Spinal cord (tissue), 10 donors: ENCODE results near the gene VPS26B. TPM values are rescaled to one million over a fixed set of nuclear protein-coding genes. Genes with fewer than 3 reads are reported as not detected.

Experiments used
- DNase-seq, 6 donors: peaks; one replicate each; pipeline versions ENCODE4 v3.0.0 to v3.0.0-alpha.2; 2013 to 2015; ENCODE audit warnings: low spot score in 6 of 6, low read depth in 4 of 6
- H3K27ac ChIP-seq: one replicate; pipeline ENCODE4 v1.5.1; 2013; ENCODE audit warnings: low read depth, low read length, control low read depth
- H3K27me3 ChIP-seq: one replicate; pipeline ENCODE4 v1.6.1; 2013; ENCODE audit warnings: low read length; ENCODE audit not compliant: control insufficient read depth, insufficient read depth
- H3K36me3 ChIP-seq: one replicate; pipeline ENCODE4 v1.6.1; 2013; ENCODE audit warnings: low read length; ENCODE audit not compliant: control insufficient read depth, insufficient read depth
- H3K4me1 ChIP-seq: one replicate; pipeline ENCODE4 v1.6.1; 2013; ENCODE audit warnings: low read length; ENCODE audit not compliant: control insufficient read depth, insufficient read depth
- H3K4me3 ChIP-seq: one replicate; pipeline ENCODE4 v1.5.1; 2013; ENCODE audit warnings: low read depth, low read length, control low read depth
- H3K9me3 ChIP-seq: one replicate; pipeline ENCODE4 v1.6.1; 2013; ENCODE audit warnings: low read length; ENCODE audit not compliant: control insufficient read depth, insufficient read depth
- WGBS: methylation state at CpG from one replicate; pipeline ENCODE4 v1.1.5; 2013; ENCODE audit warnings: missing lambda C conversion rate; ENCODE audit not compliant: insufficient coverage; 5-methylcytosine and 5-hydroxymethylcytosine counted together
- polyA plus RNA-seq, 2 donors: library from polyadenylated mRNA; unstranded; fragments of 120-200 nt; gene quantifications; one replicate each; pipeline ENCODE4 v1.2.1, GENCODE V29; 2013; ENCODE audit not compliant: insufficient read length in 2 of 2
- total RNA-seq, 2 donors: library from RNA; depleted of rRNA in 1 of 2; stranded (reverse); fragments of 120-200 nt in 1 of 2; fragments of >200 nt in 1 of 2; gene quantifications; one replicate each; pipeline versions ENCODE4 v1.2.3 to v1.2.4, GENCODE V29; 2013 to 2014
- donor health status: healthy.

Gene VPS26B
- total and polyA plus RNA-seq, 4 donors = 51.0 to 109 (median 76.9) TPM

- no peaks in the 10 kb centered on the region for H3K4me1 ChIP-seq
- H3K4me3 ChIP-seq = no peak overlapping the region
- no peak for DNase-seq
- no peaks in the 10 kb centered on the region for H3K9me3 ChIP-seq
- WGBS = 96% methylated on average over 5 of the region's 5 CpGs
- H3K27ac ChIP-seq = no peak overlapping the region
- H3K36me3 ChIP-seq = peaks cover 20% of the 10 kb centered on the region
- H3K27me3 ChIP-seq = peaks cover 2% of the 10 kb centered on the region
Observed at GRCh38 chr11:134266440-134266839, 42.0 kb downstream of the VPS26B start.

DNA sequence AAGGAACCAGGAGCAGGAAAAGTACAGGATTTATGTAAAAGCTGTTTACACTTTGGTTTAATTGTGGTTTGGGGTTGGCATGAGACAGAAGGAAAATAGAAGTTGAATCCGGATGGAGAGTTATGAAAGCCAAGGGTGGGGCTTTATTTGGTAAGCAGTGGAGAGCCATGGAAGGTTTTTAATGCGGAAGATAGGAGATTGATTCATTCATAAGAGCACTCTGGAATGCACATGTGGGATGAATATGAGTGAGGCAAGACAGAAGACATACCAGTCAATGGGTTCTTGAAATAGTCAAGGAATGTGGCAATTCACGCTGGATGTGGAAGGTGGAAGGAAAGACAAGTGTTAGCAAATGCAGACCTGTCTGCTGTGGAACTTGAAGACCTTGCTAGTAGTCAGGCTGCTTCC, 42.4 kb downstream of the VPS26B start:
- no peaks in the 10 kb centered on the region for H3K9me3 ChIP-seq
- H3K4me3 ChIP-seq = no peak overlapping the region
- H3K36me3 ChIP-seq = peaks cover 16% of the 10 kb centered on the region
- H3K27me3 ChIP-seq = peaks cover 6% of the 10 kb centered on the region
- no peak for DNase-seq
- WGBS = 91% methylated on average over 3 of the region's 3 CpGs
- no peak overlapping the region for H3K27ac ChIP-seq
- H3K4me1 ChIP-seq = no peaks in the 10 kb centered on the region

DNA sequence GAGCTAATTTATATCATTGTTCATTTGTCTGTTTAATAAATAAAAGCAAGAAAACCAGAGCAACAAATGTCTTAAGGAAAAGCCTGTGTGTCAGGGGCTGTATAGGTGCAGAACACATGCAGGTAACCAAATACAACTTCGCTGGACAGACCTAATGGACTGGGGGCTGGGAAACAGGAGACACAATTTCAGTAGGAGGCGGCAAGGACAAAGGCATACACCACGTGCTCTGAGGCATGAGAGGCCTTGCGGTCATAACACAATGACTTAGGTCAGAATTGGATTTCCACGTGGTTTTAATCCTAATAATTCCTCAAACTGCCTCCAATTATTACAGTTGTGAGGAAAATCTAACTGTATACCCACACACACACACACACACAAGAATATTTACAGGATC, 43.0 kb downstream of the VPS26B start:
- no peak for DNase-seq
- no peak overlapping the region for H3K27ac ChIP-seq
- no peaks in the 10 kb centered on the region for H3K4me1 ChIP-seq
- peaks cover 10% of the 10 kb centered on the region for H3K36me3 ChIP-seq
- H3K9me3 ChIP-seq = no peaks in the 10 kb centered on the region
- H3K4me3 ChIP-seq = no peak overlapping the region
- WGBS = 46% methylated on average over 4 of the region's 5 CpGs
- H3K27me3 ChIP-seq = peaks cover 11% of the 10 kb centered on the region

DNA sequence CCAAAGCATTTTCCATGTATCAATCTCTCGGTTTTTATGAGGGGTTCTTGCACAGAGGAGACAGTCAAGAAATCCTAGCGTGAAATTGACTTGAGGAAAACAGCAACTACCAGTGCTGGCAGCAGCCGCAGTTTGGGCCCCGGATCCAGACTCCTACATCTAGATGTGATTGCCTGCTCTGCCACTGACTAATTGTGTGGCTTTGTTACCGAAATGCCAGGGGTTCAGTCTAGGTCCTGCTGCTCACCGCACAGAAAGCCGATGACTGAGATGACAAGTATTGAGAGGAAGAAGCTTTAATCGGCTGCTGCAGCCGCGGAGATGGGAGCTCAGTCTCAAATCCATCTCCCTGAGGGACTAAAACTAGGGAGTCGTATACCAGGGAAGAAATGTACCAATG, 43.5 kb downstream of the VPS26B start:
- DNase-seq = peak in 1 of 6 donors; percentile 35
- Histone ChIP-seq H3K36me3 (peaks cover 7% of the 10 kb centered on the region), H3K4me3 (no peak overlapping the region), H3K9me3 (no peaks in the 10 kb centered on the region), H3K27ac (no peak overlapping the region), H3K4me1 (no peaks in the 10 kb centered on the region), H3K27me3 (peaks cover 16% of the 10 kb centered on the region)
- 69% methylated on average over 8 of the region's 11 CpGs for WGBS

DNA sequence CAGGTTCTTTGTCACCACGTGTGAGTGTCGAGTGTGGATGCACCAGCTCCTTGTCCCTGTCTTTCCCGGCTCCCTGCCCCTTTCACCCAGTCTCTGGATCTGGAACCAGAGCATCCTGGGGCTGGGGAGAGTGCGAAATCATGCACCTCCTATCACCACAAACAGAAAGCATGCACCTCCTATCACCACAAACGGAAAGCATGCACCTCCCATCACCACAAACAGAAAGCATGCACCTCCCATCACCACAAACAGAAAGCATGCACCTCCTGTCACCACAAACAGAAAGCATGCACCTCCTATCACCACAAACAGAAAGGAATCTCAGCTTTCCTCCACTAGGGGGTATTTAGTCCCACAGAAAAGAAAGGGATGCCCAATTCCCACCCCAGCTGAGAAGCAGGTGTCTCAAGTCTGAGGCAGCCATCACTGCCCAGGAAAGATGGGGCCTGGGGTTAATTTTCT, 45.8 kb downstream of the VPS26B start:
- no peaks in the 10 kb centered on the region for H3K9me3 ChIP-seq
- H3K4me1 ChIP-seq = no peaks in the 10 kb centered on the region
- peaks cover 39% of the 10 kb centered on the region for H3K27me3 ChIP-seq
- no peak overlapping the region for H3K4me3 ChIP-seq
- no peak for DNase-seq
- no peak overlapping the region for H3K27ac ChIP-seq
- 35% methylated on average over 4 of the region's 5 CpGs for WGBS
- no peaks in the 10 kb centered on the region for H3K36me3 ChIP-seq

DNA sequence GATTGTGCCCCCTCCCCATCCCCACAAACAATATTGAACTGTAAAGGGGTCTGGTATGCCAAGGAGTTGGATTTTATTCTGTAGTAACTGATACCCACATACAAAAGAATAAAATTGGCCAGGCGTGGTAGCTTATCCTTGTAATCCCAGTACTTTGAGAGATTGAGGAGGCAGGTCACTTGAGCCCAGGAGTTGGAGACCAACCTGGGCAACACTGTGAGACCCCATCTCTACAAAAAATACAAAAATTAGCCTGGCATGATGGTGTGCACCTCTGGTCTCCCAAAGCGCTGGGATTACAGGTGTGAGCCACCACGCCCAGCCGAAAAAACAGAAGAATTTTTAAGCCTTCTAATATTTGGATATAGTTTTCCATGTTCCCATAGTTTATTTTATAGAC, 47.5 kb downstream of the VPS26B start:
- 100% methylated on average over 1 of the region's 4 CpGs for whole genome bisulfite sequencing
- no peaks in the 10 kb centered on the region for H3K36me3 ChIP-seq
- H3K9me3 ChIP-seq = no peaks in the 10 kb centered on the region
- H3K4me1 ChIP-seq = peaks cover 13% of the 10 kb centered on the region
- H3K4me3 ChIP-seq = no peak overlapping the region
- peaks cover 52% of the 10 kb centered on the region for H3K27me3 ChIP-seq
- no peak for DNase-seq
- no peak overlapping the region for H3K27ac ChIP-seq

DNA sequence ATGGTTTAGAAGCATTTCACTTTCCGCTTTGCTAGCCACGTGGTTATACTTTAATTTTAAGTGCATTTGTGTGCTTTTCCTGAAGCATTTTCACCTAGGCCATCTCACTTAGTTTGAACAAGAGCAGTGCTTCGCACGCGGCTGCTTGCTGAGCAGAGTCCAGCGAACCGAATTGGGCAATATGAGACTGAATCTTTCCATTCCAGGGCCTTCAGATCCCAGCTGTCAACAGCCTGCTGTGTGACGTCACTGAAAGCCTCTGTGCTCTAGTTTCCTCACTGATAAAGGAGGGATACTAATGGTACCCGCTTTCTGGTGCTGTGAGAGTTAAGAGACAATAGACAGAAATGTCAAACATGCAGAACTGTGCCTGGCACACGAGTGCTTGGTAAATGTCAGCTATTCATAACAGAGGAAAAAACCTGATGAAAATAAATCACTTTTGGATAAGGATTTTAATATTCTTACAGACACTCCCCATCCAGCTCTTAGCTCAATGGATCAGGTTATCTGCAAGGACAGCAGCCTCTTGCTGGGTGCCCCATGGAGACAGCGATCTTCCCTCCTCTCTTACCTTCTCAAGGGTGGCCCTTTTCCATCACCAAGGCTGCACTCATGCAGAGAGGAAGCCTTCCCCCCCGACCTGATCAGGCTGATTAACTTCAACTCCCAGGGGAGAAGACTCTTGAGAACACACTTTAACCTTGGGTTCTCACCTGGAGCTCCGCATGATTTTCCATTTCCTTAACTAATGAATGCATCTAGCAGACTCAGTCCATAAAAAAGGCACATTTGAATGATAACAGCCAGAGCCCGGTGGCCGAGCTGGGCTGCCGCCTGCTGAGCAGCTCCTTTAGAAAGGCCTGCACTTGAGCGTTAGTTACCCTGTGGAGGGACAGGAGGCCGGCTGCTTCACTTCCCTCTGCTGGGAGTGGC, 48.2 kb downstream of the VPS26B start:
- Histone ChIP-seq H3K9me3 (no peaks in the 10 kb centered on the region), H3K4me3 (no peak overlapping the region), H3K36me3 (no peaks in the 10 kb centered on the region), H3K4me1 (peaks cover 18% of the 10 kb centered on the region), H3K27me3 (peaks cover 59% of the 10 kb centered on the region), H3K27ac (no peak overlapping the region)
- DNase-seq = peak in 1 of 6 donors; percentile 26
- WGBS = 26% methylated on average over 8 of the region's 18 CpGs

DNA sequence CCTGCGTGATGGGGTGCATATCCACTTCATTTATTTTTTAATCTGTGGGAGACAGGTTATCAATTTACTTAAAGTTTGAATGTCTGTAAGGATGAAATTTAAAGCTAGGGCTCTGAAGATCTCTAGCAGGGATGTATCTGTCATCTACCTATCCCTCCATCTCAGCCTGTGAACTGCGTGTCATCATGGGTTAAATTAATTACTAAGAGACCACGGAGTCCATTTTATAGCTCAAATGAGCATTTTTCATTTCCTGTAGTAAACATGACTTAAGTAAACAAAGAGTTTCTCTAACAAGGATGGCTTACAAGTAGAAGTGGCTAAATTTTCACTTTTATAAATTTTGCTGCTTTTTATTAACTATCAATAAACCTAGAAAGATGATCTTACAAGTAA, 48.8 kb downstream of the VPS26B start:
- DNase-seq = no peak
- Histone ChIP-seq H3K36me3 (no peaks in the 10 kb centered on the region), H3K27ac (no peak overlapping the region), H3K4me1 (peaks cover 20% of the 10 kb centered on the region), H3K9me3 (no peaks in the 10 kb centered on the region), H3K27me3 (peaks cover 64% of the 10 kb centered on the region), H3K4me3 (no peak overlapping the region)
- WGBS = no CpG with 5 or more reads among the region's 3 CpGs

DNA sequence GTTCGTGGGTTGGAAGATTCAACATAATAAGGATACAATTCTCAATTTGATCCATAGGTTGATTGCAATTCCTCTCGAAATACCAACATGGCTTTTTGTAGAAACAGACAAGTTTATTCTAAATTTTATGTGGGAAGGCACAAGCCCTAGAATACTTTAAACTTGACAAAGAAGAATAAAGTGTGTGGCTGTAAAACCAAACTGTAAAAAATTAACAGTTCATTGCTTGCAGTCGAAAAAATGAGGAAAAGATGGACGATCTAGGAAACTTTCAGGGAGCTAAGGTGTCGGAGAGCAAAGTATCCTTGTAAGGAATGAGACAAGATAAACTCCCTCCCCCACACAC, 50.7 kb downstream of the VPS26B start:
- DNase-seq = no peak
- no CpG with 5 or more reads among the region's 5 CpGs for WGBS
- Histone ChIP-seq H3K4me3 (no peak overlapping the region), H3K9me3 (no peaks in the 10 kb centered on the region), H3K27ac (no peak overlapping the region), H3K36me3 (no peaks in the 10 kb centered on the region), H3K4me1 (peaks cover 20% of the 10 kb centered on the region), H3K27me3 (peaks cover 67% of the 10 kb centered on the region)
